AG10803 (cell line): ENCODE data around the gene ENTPD6.
A peak's percentile ranks its signal among the peaks of the same experiment; 100 is the strongest.
"Not testable (repeated sequence)": the region's sequence is repeated elsewhere in the genome, so short reads cannot be mapped to it uniquely, and the experiment has no call there.

ENCODE experiments used
- DNase-seq: peaks from one replicate; pipeline ENCODE4 v3.0.0; 2010; ENCODE audit warnings: low read depth
- H3K4me3 ChIP-seq: 2 replicates; pipeline ENCODE4 v1.5.1; 2011; ENCODE audit warnings: mild to moderate bottlenecking, low read length, control low read depth
- CTCF ChIP-seq: conservative IDR thresholded peaks from 2 replicates; pipeline ENCODE4 v1.5.1; 2011; ENCODE audit warnings: mild to moderate bottlenecking, low read length, control low read depth, inconsistent platforms

The ENTPD6 gene

DNA sequence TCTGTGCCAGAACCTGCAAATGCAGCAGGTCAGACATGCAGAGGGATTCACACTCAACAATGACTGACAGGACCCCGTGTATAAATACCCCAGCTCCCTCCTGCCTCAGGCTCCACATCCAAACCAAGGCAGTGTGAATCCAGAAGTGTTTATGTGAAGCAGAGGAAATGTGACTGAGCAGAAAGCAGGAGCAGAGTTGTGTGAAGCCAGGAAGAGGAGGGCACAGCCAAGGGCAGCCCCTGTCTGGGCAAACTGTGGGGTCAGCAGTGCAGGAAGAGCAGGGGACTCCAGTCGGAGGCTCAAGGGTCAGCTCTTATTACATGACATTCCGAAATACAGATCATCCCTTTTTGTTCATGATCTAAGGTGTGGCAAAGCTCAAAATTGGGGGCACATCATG, 19.3 kb upstream of the ENTPD6 start:
- DNase-seq = no peak
- H3K4me3 ChIP-seq = no peak overlapping the region
- TF ChIP-seq CTCF = no peak

DNA sequence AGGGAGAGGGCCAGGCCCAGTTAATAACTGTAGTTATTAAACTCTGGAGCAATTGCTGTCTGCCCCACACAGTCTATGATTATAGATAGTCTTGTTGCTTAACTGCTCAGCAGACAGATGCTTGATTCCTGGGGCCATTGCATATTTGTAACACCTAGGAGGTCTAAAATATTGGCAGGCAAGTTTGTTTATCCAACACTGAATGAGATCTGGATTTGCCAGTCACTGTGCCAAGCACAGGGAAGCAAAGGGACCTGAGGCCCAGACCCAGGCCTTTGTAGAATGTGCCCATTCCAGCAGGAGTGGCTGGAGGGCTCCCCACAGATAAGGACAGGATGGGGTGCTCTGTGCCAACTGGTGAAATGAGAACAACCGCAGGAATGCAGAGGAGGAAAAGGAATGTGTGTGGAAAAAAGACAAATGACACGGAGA, 17.6 kb upstream of the ENTPD6 start:
- H3K4me3 ChIP-seq = no peak overlapping the region
- no peak for DNase-seq
- TF ChIP-seq CTCF = no peak

GRCh38 chr20:25178563-25179438, 16.7 kb upstream of the ENTPD6 start:
- no peak overlapping the region for H3K4me3 ChIP-seq
- peak; percentile 89 for TF ChIP-seq CTCF
- DNase-seq = peak; percentile 72

GRCh38 chr20:25179439-25180089, 15.9 kb upstream of the ENTPD6 start:
- no peak for DNase-seq
- no peak for TF ChIP-seq CTCF
- no peak overlapping the region for H3K4me3 ChIP-seq

DNA sequence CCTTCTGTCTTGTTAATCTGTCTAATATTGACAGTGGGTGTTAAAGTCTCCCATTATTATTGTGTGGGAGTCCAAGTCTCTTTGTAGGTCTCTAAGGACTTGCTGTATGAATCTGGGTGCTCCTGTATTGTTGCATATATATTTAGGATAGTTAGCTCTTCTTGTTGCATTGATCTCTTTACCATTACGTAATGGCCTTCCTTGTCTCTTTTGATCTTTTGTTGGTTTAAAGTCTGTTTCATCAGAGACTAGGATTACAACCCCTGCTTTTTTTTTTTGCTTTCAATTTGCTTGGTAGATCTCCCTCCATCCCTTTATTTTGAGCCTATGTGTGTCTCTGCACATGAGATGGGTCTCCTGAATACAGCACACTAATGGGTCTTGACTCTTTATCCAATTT, 11.1 kb upstream of the ENTPD6 start:
- DNase-seq, H3K4me3 ChIP-seq: not testable (repeated sequence)

DNA sequence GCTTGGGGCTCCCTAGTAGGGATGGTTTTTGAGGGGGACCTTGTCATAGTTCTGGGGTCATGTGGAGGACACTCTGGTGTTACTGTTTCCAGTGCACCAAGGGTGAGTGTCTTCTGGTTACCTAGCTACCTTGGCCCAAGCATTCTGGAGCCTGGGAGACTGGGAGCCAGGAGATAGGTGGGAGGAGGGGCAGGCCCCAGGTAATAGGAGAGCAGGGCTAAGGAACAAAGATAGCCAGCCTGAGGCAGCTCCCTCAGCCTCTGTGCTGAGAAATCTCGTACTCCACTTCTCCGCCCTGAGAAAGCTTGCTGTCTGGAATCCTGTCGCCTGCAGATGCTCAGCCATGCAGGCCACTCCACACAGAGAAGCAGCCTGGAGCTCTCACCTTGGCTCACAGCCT, 8.3 kb upstream of the ENTPD6 start:
- no peak for DNase-seq
- TF ChIP-seq CTCF = no peak
- no peak overlapping the region for H3K4me3 ChIP-seq

DNA sequence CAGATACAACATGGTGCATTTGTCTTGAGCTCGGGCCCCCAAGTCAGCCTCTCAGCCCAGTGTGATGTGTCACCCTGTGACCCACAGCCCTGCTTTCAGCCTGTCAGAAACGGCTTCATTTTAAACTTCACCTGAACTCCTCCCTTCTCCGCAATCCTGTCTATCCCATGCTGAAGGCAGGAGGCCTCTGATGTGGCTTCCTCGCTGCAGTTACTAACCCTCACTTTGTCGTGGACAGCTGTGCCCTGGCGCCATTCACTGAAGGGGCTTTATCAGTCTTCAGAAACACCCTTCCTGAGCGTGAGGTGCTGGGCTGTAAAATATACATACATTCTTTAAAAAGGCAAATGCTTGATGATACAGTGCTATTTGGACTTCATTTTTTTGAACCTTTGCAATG, 7.9 kb upstream of the ENTPD6 start:
- H3K4me3 ChIP-seq = no peak overlapping the region
- DNase-seq = no peak
- no peak for TF ChIP-seq CTCF
